Epithelial cell of esophagus (primary cell): ENCODE measurements around the gene TRIP13.

Source experiments
- DNase-seq: peaks from one replicate; pipeline ENCODE4 v3.0.0; 2010; ENCODE audit warnings: low read depth
- H3K4me3 ChIP-seq: 2 replicates; pipeline ENCODE4 v1.5.1; 2011; ENCODE audit warnings: mild to moderate bottlenecking, low read length, control low read depth
- CTCF ChIP-seq: IDR thresholded peaks from 2 replicates; pipeline ENCODE4 v1.5.1; 2011; ENCODE audit warnings: low read depth, mild to moderate bottlenecking, low read length, control low read depth, inconsistent platforms; ENCODE audit not compliant: insufficient read depth; ENCODE audit errors: missing control alignments

TRIP13 gene

GRCh38 chr5:891837-892393, 769 bp upstream of the TRIP13 start:
- H3K4me3 ChIP-seq: peak overlapping the region; percentile 98
- TF ChIP-seq CTCF: no peak
- peak; percentile 29 for DNase-seq

- TF ChIP-seq CTCF: no peak
- H3K4me3 ChIP-seq: peak overlapping the region; percentile 98
- no peak for DNase-seq
Measured at GRCh38 chr5:893137-893506, 438 bp downstream of the TRIP13 start.

GRCh38 chr5:893711-894110, 1.0 kb downstream of the TRIP13 start:
- peak overlapping the region; percentile 98 for H3K4me3 ChIP-seq
- DNase-seq: no peak
- TF ChIP-seq CTCF: no peak

- H3K4me3 ChIP-seq: no peak overlapping the region
- DNase-seq: no peak
- TF ChIP-seq CTCF: no peak
Measured at GRCh38 chr5:900781-901180, 8.1 kb downstream of the TRIP13 start.

GRCh38 chr5:902129-902916, 9.6 kb downstream of the TRIP13 start:
- no peak overlapping the region for H3K4me3 ChIP-seq
- DNase-seq: no peak
- no peak for TF ChIP-seq CTCF

GRCh38 chr5:903756-904096, 11.0 kb downstream of the TRIP13 start:
- no peak for DNase-seq
- no peak for TF ChIP-seq CTCF
- no peak overlapping the region for H3K4me3 ChIP-seq

- no peak for DNase-seq
Measured at GRCh38 chr5:905139-905642, 12.5 kb downstream of the TRIP13 start.

More at GRCh38 chr5:905139-905642, 12.5 kb downstream of the TRIP13 start:
- TF ChIP-seq CTCF: no peak
- H3K4me3 ChIP-seq: no peak overlapping the region
